RWPE2 (cell line): ENCODE data around the gene ANO1.

Source experiments
- ATAC-seq: fragments of 200-7000 bp; cut with Tn5 transposase; 3 replicates; pipeline ENCODE4 v1.9.1; 2021; ENCODE audit warnings: low read depth
- DNase-seq: peaks from one replicate; pipeline ENCODE4 v3.0.0-alpha.2; 2020; ENCODE audit warnings: low spot score
- H3K27ac ChIP-seq: fragments of 450-650 bp; 2 replicates; pipeline ENCODE4 v1.5.1; 2017; ENCODE audit warnings: mild to moderate bottlenecking; ENCODE audit not compliant: poor library complexity, severe bottlenecking
- H3K27me3 ChIP-seq: fragments of 250-450 bp; sonication (Bioruptor Pico); 2 replicates; pipeline ENCODE4 v1.5.1; 2021; ENCODE audit warnings: mild to moderate bottlenecking, moderate library complexity; ENCODE audit not compliant: insufficient read depth, poor library complexity, severe bottlenecking
- H3K36me3 ChIP-seq: fragments of 250-450 bp; sonication (Bioruptor Pico); 2 replicates; pipeline ENCODE4 v1.5.1; 2020; ENCODE audit warnings: low read depth, mild to moderate bottlenecking, moderate library complexity
- H3K4me1 ChIP-seq: fragments of 250-450 bp; sonication (Bioruptor Pico); 2 replicates; pipeline ENCODE4 v1.5.1; 2021; ENCODE audit warnings: mild to moderate bottlenecking, moderate library complexity; ENCODE audit not compliant: insufficient read depth, poor library complexity, severe bottlenecking
- H3K4me3 ChIP-seq: fragments of 250-450 bp; sonication (Bioruptor Pico); 2 replicates; pipeline ENCODE4 v1.5.1; 2021; ENCODE audit warnings: mild to moderate bottlenecking, moderate library complexity; ENCODE audit not compliant: severe bottlenecking
- H3K9me3 ChIP-seq: fragments of 250-450 bp; sonication (Bioruptor Pico); 2 replicates; pipeline ENCODE4 v1.5.1; 2021; ENCODE audit warnings: mild to moderate bottlenecking, moderate library complexity; ENCODE audit not compliant: severe bottlenecking
- TF ChIP-seq, protein P1 (sequence below): fragments of 450-650 bp; IDR thresholded peaks from one replicate; pipeline ENCODE4 v1.5.1; 2017; ENCODE audit warnings: mild to moderate bottlenecking, moderate library complexity; ENCODE audit not compliant: poor library complexity, severe bottlenecking

ANO1 gene

DNA sequence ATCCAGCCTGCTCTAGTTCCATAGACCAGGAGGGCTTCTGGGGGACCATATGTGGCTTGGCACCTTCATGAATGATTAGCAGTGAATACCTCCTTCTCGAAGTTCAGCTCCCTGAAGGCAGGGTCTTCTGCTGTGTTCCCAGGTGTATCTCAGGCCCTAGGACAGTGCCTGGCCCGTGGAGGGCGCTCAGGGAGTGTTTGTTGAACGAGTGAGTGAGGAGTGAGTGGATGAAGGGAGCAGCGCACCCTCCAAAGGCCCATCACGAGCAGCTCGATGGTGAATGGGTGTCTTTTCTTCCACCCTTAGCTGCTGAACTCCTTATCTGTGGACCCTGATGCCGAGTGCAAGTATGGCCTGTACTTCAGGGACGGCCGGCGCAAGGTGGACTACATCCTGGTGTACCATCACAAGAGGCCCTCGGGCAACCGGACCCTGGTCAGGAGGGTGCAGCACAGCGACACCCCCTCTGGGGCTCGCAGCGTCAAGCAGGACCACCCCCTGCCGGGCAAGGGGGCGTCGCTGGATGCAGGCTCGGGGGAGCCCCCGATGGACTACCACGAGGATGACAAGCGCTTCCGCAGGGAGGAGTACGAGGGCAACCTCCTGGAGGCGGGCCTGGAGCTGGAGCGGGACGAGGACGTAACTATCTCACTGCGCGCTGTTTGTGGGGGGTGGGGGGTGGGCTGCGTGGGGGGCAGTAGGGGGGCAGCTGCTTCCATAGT is 9.5 kb downstream of the ANO1 start:
- ATAC-seq (no peak), DNase-seq (peak; percentile 56)
- Histone ChIP-seq H3K4me3 (no peak overlapping the region), H3K4me1 (no peaks in the 10 kb centered on the region), H3K36me3 (no peaks in the 10 kb centered on the region), H3K27me3 (no peaks in the 10 kb centered on the region), H3K27ac (no peak overlapping the region), H3K9me3 (no peaks in the 10 kb centered on the region)
- TF ChIP-seq, protein P1, sequence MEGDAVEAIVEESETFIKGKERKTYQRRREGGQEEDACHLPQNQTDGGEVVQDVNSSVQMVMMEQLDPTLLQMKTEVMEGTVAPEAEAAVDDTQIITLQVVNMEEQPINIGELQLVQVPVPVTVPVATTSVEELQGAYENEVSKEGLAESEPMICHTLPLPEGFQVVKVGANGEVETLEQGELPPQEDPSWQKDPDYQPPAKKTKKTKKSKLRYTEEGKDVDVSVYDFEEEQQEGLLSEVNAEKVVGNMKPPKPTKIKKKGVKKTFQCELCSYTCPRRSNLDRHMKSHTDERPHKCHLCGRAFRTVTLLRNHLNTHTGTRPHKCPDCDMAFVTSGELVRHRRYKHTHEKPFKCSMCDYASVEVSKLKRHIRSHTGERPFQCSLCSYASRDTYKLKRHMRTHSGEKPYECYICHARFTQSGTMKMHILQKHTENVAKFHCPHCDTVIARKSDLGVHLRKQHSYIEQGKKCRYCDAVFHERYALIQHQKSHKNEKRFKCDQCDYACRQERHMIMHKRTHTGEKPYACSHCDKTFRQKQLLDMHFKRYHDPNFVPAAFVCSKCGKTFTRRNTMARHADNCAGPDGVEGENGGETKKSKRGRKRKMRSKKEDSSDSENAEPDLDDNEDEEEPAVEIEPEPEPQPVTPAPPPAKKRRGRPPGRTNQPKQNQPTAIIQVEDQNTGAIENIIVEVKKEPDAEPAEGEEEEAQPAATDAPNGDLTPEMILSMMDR, result no peak

DNA sequence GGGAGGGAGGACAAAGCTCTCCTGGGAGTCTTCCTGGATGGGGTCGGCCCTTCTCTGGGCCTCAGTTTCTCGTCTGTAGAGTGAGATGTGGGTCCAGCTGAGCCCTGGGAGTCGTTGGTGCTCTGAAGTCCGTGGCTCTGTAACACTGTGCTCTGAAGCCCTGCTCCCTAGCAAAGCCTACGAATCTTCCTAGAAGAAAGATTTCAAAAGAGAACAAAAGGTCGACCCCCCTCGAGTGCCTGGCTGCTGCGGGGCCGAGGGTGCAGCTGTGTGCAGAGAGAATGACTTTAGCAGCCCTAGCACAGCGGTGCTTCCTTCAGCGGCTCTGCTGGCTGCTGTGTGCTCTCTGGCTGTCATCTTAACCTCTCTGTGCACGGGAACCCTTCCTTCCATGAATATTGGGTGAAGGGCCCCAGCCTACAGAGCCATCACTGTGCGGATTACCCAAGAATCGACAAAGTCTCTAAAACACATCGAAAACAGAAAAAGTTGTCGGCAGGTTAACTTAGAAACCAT is 10.7 kb downstream of the ANO1 start:
- no peak overlapping the region for H3K4me3 ChIP-seq
- H3K9me3 ChIP-seq, result no peaks in the 10 kb centered on the region
- H3K4me1 ChIP-seq, result no peaks in the 10 kb centered on the region
- H3K36me3 ChIP-seq, result no peaks in the 10 kb centered on the region
- DNase-seq (no peak), ATAC-seq (no peak)
- no peaks in the 10 kb centered on the region for H3K27me3 ChIP-seq
- H3K27ac ChIP-seq, result no peak overlapping the region
- TF ChIP-seq, protein P1, result no peak

DNA sequence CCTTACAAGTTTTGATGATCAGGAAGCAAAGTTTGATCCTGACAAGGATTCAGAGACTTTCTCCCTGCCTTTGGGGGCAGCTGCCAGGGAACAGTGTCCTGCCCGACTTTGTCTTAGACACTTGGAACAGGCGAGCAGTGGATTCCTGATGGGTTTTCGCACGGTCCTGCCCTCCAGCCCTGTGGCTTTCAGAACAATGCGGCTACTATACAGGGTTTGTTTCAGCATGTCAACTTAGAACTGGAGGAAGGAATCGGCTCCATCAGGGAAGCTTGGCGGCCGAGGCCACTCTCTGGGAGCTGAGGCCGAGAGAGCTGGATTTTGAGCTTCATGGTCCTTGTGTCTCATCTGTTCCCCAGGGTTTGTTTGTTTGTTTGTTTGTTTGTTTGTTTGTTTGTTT is 11.5 kb downstream of the ANO1 start:
- TF ChIP-seq, protein P1, result no peak
- Histone ChIP-seq H3K9me3 (no peaks in the 10 kb centered on the region), H3K4me1 (no peaks in the 10 kb centered on the region), H3K27ac (no peak overlapping the region), H3K27me3 (no peaks in the 10 kb centered on the region), H3K4me3 (no peak overlapping the region), H3K36me3 (no peaks in the 10 kb centered on the region)
- no peak for DNase-seq
- ATAC-seq, result no peak

DNA sequence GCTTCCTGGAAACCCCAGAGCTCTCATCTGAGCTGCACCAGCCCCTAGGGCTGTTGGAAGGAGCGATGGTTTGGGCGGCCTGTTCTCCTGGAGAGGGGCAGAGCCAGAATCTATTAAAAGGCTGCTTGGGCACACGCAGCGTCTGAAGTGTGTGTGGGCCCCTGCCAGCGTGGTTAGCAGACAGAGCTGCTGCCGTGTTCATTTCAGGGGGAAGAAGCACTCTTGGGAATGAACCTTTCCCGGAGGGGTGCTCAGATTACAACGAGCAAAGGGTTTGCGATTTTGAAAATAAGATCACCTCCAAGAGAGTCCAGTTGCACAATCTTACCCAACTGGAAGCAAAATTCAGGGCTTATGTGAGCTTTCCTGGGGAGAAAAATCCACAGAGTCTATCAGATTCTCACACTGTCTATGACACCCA is 12.9 kb downstream of the ANO1 start:
- H3K27ac ChIP-seq, result no peak overlapping the region
- H3K9me3 ChIP-seq, result no peaks in the 10 kb centered on the region
- no peaks in the 10 kb centered on the region for H3K36me3 ChIP-seq
- H3K4me3 ChIP-seq, result no peak overlapping the region
- no peak for DNase-seq
- no peaks in the 10 kb centered on the region for H3K4me1 ChIP-seq
- TF ChIP-seq, protein P1, result no peak
- ATAC-seq, result no peak
- H3K27me3 ChIP-seq, result no peaks in the 10 kb centered on the region

DNA sequence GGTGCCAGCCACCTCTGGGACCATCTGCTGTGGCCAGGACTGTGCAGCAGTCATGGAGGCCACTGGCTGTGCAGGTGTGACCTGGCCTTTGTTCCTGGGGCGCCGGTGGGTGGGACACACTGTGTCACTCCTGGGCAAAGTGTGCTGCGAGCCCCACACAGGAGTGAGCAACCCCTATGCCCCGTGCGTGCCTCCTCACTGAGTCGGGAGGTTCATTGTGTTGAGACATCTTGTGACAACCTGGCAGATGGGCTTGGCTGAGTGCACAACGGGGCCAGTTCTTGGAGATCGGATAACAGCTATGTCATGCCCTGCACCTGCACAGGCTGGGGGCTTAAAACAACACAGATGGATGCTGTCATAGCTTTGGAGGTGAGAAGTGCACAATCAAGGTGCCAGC is 13.5 kb downstream of the ANO1 start:
- DNase-seq (no peak), ATAC-seq (no peak)
- Histone ChIP-seq H3K36me3 (no peaks in the 10 kb centered on the region), H3K27me3 (no peaks in the 10 kb centered on the region), H3K9me3 (no peaks in the 10 kb centered on the region), H3K4me1 (no peaks in the 10 kb centered on the region), H3K27ac (no peak overlapping the region), H3K4me3 (no peak overlapping the region)
- TF ChIP-seq, protein P1, result no peak
